HepG2 (cell line): ENCODE measurements around the gene ENO2. TPM values are rescaled to one million over a fixed set of nuclear protein-coding genes. Genes with fewer than 3 reads are reported as not detected.

Source experiments
- ARNT2 ChIP-seq: sonication (generic); formaldehyde crosslinking; IDR thresholded peaks from 2 replicates; pipeline ENCODE4 v1.8.0; 2022; ENCODE audit warnings: mild to moderate bottlenecking, low read depth, missing genetic modification reagents, moderate library complexity
- EEA1 ChIP-seq: sonication (generic); formaldehyde crosslinking; IDR thresholded peaks from 2 replicates; pipeline ENCODE4 v1.5.1; 2020; ENCODE audit warnings: mild to moderate bottlenecking, missing genetic modification reagents, borderline replicate concordance
- ETV6 ChIP-seq: sonication (generic); formaldehyde crosslinking; conservative IDR thresholded peaks from 2 replicates; pipeline ENCODE4 v1.4.0; 2020; ENCODE audit warnings: missing genetic modification reagents
- MAFG ChIP-seq: sonication (generic); formaldehyde crosslinking; IDR thresholded peaks from 2 replicates; pipeline ENCODE4 v1.5.1; 2020; ENCODE audit warnings: mild to moderate bottlenecking, missing genetic modification reagents
- MIXL1 ChIP-seq: IDR thresholded peaks from 2 replicates; pipeline ENCODE4 v1.6.1; 2016
- MYNN ChIP-seq: sonication (generic); formaldehyde crosslinking; IDR thresholded peaks from 2 replicates; pipeline ENCODE4 v1.4.0; 2020; ENCODE audit warnings: mild to moderate bottlenecking, low read depth, missing genetic modification reagents
- REPIN1 ChIP-seq: sonication (generic); formaldehyde crosslinking; IDR thresholded peaks from 2 replicates; pipeline ENCODE4 v1.8.0; 2022; ENCODE audit warnings: missing genetic modification reagents, low read depth, mild to moderate bottlenecking, borderline replicate concordance
- SKI ChIP-seq: fragments of 450-650 bp; IDR thresholded peaks from one replicate; pipeline ENCODE4 v1.6.1; 2018; ENCODE audit warnings: mild to moderate bottlenecking; ENCODE audit not compliant: partially characterized antibody
- SOX5 ChIP-seq: IDR thresholded peaks from 2 replicates; pipeline ENCODE4 v1.6.1; 2016; ENCODE audit warnings: borderline replicate concordance
- TEAD3 ChIP-seq: optimal IDR thresholded peaks from 2 replicates; pipeline ENCODE3; 2016; ENCODE audit warnings: borderline replicate concordance
- ZNF205 ChIP-seq: IDR thresholded peaks from 2 replicates; pipeline ENCODE4 v1.6.1; 2018; ENCODE audit warnings: missing biosample characterization, missing genetic modification reagents
- ZNF24 ChIP-seq: fragments of 450-650 bp; IDR thresholded peaks from 2 replicates; pipeline ENCODE4 v1.6.1; 2017; ENCODE audit warnings: antibody characterized with exemption, mild to moderate bottlenecking
- ZNF317 ChIP-seq: sonication (generic); formaldehyde crosslinking; IDR thresholded peaks from 2 replicates; pipeline ENCODE4 v1.5.0; 2020; ENCODE audit warnings: mild to moderate bottlenecking, missing genetic modification reagents
- ZNF556 ChIP-seq: sonication (generic); formaldehyde crosslinking; IDR thresholded peaks from 2 replicates; pipeline ENCODE4 v1.4.0; 2020; ENCODE audit warnings: mild to moderate bottlenecking, missing genetic modification reagents, borderline replicate concordance
- ZNF614 ChIP-seq: IDR thresholded peaks from 2 replicates; pipeline ENCODE4 v1.6.1; 2018; ENCODE audit warnings: missing biosample characterization, missing genetic modification reagents, inconsistent platforms, borderline replicate concordance
- ZNF788 ChIP-seq: sonication (generic); formaldehyde crosslinking; IDR thresholded peaks from 2 replicates; pipeline ENCODE4 v1.5.0; 2020; ENCODE audit warnings: mild to moderate bottlenecking, missing genetic modification reagents, borderline replicate concordance
- ZNF790 ChIP-seq: sonication (generic); formaldehyde crosslinking; IDR thresholded peaks from 2 replicates; pipeline ENCODE4 v1.8.0; 2022; ENCODE audit warnings: missing genetic modification reagents, mild to moderate bottlenecking, borderline replicate concordance
- ZNF850 ChIP-seq: sonication (generic); formaldehyde crosslinking; conservative IDR thresholded peaks from 2 replicates; pipeline ENCODE4 v1.9.0; 2021; ENCODE audit warnings: mild to moderate bottlenecking, missing genetic modification reagents
- polyA plus RNA-seq, 8 experiments: library from polyadenylated mRNA; depleted of rRNA in 3 of 8; stranded (reverse) in 7 of 8; unstranded in 1 of 8; fragments of >200 nt; fragmentation: Illumina TruSeq in 4 of 8; extraction: Trizol in 4 of 8; gene quantifications; 2 replicates each; pipeline versions ENCODE4 v1.2.1 to v1.2.3, GENCODE V29; 2011 to 2016; ENCODE audit warnings: low read depth in 4 of 8, missing spikeins in 1 of 8, mixed read lengths in 1 of 8; ENCODE audit not compliant: insufficient read depth in 1 of 8
- total RNA-seq, 5 experiments: library from RNA; depleted of rRNA; stranded (reverse); fragments of >200 nt; fragmentation: Illumina TruSeq; extraction: Trizol; gene quantifications; 2 replicates each; pipeline ENCODE4 v1.2.3, GENCODE V29; 2016; ENCODE audit warnings: low read depth in 1 of 5
- TF ChIP-seq, protein P1 (sequence below): sonication (generic); formaldehyde crosslinking; IDR thresholded peaks from 2 replicates; pipeline ENCODE4 v1.5.0; 2020; ENCODE audit warnings: missing genetic modification reagents
- TF ChIP-seq, protein P2 (sequence below): sonication (generic); formaldehyde crosslinking; IDR thresholded peaks from 2 replicates; pipeline ENCODE4 v1.4.0; 2020; ENCODE audit warnings: missing genetic modification reagents
- TF ChIP-seq, protein P3 (sequence below): sonication (generic); formaldehyde crosslinking; IDR thresholded peaks from 2 replicates; pipeline ENCODE4 v1.4.0; 2020; ENCODE audit warnings: missing genetic modification reagents

The ENO2 gene
- total and polyA plus RNA-seq, 2 of the 13 experiments (the other 11 are each of a cell fraction or from before 2014, with no cell fraction given) = 19.3 to 136 TPM

DNA sequence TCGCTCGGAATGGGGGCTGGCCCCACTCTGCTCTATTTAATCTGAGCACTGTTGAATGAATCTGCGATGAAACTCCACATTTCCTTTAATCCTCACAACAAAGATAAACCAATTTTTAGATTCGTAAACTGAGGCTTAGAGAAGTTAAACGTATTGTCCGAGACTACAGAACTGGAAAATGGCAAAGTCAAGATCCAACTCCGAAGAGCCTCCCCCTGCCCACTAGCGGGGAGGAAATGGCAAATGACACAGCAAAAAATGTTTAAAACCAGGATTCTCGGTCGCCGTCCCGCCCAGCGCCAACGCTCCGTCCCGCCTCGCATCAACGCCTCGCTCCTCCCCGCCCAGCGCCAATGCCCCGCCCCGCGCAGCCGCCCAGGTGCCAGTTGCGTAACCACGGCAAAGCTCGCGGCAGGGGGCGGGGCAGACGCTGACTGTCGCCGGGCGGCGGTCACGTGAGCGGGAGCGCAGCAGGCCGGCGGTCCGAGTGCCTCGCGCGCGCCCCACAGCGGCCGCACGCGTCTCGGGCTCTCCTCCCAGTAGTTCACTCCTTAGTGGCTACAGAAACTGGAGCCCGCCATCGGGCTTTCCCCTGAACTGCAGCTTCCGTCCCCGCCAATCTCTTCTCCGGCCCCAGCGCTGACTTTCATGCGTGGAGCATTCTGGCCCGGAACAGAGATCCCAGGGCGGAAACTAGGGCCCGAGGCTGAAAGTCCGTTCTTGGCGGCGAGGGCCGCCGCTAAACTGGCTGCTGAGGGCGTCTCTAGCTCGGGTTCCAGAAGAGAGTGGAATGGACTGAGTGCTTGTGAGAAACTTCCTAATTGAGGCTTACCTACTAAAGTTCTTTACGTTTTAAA is 23.4 kb upstream of the ENO2 start (continued):
- TF ChIP-seq, protein P1, sequence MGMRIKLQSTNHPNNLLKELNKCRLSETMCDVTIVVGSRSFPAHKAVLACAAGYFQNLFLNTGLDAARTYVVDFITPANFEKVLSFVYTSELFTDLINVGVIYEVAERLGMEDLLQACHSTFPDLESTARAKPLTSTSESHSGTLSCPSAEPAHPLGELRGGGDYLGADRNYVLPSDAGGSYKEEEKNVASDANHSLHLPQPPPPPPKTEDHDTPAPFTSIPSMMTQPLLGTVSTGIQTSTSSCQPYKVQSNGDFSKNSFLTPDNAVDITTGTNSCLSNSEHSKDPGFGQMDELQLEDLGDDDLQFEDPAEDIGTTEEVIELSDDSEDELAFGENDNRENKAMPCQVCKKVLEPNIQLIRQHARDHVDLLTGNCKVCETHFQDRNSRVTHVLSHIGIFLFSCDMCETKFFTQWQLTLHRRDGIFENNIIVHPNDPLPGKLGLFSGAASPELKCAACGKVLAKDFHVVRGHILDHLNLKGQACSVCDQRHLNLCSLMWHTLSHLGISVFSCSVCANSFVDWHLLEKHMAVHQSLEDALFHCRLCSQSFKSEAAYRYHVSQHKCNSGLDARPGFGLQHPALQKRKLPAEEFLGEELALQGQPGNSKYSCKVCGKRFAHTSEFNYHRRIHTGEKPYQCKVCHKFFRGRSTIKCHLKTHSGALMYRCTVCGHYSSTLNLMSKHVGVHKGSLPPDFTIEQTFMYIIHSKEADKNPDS (CRISPR knock-in tag) = peak; percentile 41; the same call in 1 of the 2 replicates
- TF ChIP-seq ZNF205 (CRISPR knock-in tag) (no peak; the same call in 1 of the 2 replicates), ZNF614 (CRISPR knock-in tag) (peak; percentile 91; the same call in 1 of the 2 replicates), MYNN (CRISPR knock-in tag) (no peak), ZNF556 (peak; percentile 52; the same call in 1 of the 2 replicates), MIXL1 (CRISPR knock-in tag) (peak; percentile 38; the same call in 1 of the 2 replicates), ZNF317 (CRISPR knock-in tag) (peak; percentile 42; the same call in 1 of the 2 replicates), TEAD3 (peak; percentile 58), ZNF788 (CRISPR knock-in tag) (peak; percentile 99), SOX5 (CRISPR knock-in tag) (peak; percentile 63; the same call in 1 of the 2 replicates), ZNF790 (CRISPR knock-in tag) (no peak), ZNF24 (no peak), ETV6 (peak; percentile 66; the same call in 1 of the 2 replicates), EEA1 (no peak), MAFG (CRISPR knock-in tag) (peak; percentile 91), ZNF850 (CRISPR knock-in tag) (no peak), ARNT2 (peak; percentile 93), SKI (peak; percentile 91), REPIN1 (peak; percentile 79)
- TF ChIP-seq, protein P2, sequence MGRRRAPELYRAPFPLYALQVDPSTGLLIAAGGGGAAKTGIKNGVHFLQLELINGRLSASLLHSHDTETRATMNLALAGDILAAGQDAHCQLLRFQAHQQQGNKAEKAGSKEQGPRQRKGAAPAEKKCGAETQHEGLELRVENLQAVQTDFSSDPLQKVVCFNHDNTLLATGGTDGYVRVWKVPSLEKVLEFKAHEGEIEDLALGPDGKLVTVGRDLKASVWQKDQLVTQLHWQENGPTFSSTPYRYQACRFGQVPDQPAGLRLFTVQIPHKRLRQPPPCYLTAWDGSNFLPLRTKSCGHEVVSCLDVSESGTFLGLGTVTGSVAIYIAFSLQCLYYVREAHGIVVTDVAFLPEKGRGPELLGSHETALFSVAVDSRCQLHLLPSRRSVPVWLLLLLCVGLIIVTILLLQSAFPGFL (CRISPR knock-in tag) = no peak
- TF ChIP-seq, protein P3, sequence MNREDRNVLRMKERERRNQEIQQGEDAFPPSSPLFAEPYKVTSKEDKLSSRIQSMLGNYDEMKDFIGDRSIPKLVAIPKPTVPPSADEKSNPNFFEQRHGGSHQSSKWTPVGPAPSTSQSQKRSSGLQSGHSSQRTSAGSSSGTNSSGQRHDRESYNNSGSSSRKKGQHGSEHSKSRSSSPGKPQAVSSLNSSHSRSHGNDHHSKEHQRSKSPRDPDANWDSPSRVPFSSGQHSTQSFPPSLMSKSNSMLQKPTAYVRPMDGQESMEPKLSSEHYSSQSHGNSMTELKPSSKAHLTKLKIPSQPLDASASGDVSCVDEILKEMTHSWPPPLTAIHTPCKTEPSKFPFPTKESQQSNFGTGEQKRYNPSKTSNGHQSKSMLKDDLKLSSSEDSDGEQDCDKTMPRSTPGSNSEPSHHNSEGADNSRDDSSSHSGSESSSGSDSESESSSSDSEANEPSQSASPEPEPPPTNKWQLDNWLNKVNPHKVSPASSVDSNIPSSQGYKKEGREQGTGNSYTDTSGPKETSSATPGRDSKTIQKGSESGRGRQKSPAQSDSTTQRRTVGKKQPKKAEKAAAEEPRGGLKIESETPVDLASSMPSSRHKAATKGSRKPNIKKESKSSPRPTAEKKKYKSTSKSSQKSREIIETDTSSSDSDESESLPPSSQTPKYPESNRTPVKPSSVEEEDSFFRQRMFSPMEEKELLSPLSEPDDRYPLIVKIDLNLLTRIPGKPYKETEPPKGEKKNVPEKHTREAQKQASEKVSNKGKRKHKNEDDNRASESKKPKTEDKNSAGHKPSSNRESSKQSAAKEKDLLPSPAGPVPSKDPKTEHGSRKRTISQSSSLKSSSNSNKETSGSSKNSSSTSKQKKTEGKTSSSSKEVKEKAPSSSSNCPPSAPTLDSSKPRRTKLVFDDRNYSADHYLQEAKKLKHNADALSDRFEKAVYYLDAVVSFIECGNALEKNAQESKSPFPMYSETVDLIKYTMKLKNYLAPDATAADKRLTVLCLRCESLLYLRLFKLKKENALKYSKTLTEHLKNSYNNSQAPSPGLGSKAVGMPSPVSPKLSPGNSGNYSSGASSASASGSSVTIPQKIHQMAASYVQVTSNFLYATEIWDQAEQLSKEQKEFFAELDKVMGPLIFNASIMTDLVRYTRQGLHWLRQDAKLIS (CRISPR knock-in tag) = 0 out of 2 replicates have a peak, but pooled peaks have one; percentile 53
